Stimulated activated CD8-positive, alpha-beta memory T cell treated with anti-CD3 and anti-CD28 coated beads, Interleukin-12 subunit alpha, Interleukin-12 subunit beta, amount 100 ng/mL, for 24 hours (primary cell): Measurements from ENCODE around the gene CALML3.

Experiments
- DNase-seq: peaks from one replicate; pipeline ENCODE4 v3.0.0-alpha.2; 2020; ENCODE audit errors: extremely low read depth

CALML3 gene

GRCh38 chr10:5525561-5526341 lies 990 bp downstream of the CALML3 start:
- no peak for DNase-seq

- no peak for DNase-seq
These were observed 2.0 kb downstream of the CALML3 start for GRCh38 chr10:5526691-5527331.

- no peak for DNase-seq
These were observed 2.8 kb downstream of the CALML3 start for GRCh38 chr10:5527332-5528200.

GRCh38 chr10:5528989-5529701 lies 4.4 kb downstream of the CALML3 start:
- DNase-seq = no peak

GRCh38 chr10:5529702-5530411 lies 5.1 kb downstream of the CALML3 start:
- no peak for DNase-seq

GRCh38 chr10:5530412-5530806 lies 5.6 kb downstream of the CALML3 start:
- no peak for DNase-seq

- no peak for DNase-seq
These were observed 6.2 kb downstream of the CALML3 start for GRCh38 chr10:5530846-5531557.

GRCh38 chr10:5531558-5532306 lies 7.0 kb downstream of the CALML3 start:
- DNase-seq = no peak

GRCh38 chr10:5532307-5532605 lies 7.5 kb downstream of the CALML3 start:
- DNase-seq = no peak

GRCh38 chr10:5532618-5533097 lies 7.9 kb downstream of the CALML3 start:
- no peak for DNase-seq

- no peak for DNase-seq
These were observed 8.5 kb downstream of the CALML3 start for GRCh38 chr10:5533098-5533731.

- no peak for DNase-seq
These were observed 9.5 kb downstream of the CALML3 start for GRCh38 chr10:5534051-5534821.

GRCh38 chr10:5534880-5535856 lies 10.4 kb downstream of the CALML3 start:
- no peak for DNase-seq

GRCh38 chr10:5536486-5537081 lies 11.8 kb downstream of the CALML3 start:
- DNase-seq = no peak

- DNase-seq = no peak
These were observed 12.9 kb downstream of the CALML3 start for GRCh38 chr10:5537684-5538083.

GRCh38 chr10:5538446-5538845 lies 13.7 kb downstream of the CALML3 start:
- no peak for DNase-seq
